ENCODE measurements around the gene NKIRAS2.
A peak's percentile ranks its signal among the peaks of the same experiment; 100 is the strongest.

NKIRAS2 gene

DNA sequence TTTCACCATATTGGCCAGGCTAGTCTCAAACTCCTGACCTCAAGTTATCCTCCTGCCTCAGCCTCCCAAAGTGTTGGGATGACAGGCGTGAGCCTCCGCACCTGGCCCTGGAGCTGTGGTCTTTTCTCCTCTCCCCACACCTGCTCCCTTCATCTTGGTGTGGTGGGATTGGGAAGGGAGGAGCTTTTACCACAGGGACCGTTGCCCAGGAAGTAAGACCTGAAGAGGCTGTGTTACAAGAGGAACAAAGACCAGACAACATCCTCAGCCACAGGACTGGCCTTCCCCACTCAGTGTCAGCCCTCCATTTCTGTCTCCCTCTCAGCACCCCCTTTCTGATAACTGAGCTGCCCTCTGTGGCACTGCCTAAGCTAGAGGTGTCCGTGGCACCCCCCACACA is 39.9 kb downstream of the NKIRAS2 start:
- no peak for DNase-seq

DNA sequence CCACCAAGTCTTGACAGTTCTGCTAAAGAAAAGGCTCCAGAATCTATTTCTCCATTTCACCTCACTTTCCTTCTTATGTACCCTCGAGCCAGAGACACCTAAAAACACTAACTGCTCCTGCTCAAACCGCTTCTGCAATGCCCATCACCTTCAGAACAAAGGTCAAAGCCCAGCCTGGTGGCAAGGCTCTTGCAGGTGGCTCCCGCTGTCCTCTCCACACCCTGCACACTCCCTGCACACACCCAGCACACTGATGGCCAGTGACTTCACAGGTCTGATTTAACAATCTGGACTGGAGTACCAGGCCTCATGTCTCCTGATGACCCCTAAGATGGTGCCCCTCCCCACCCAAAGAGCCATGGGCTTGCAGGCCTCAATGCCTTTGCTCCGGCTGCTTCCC is 40.3 kb downstream of the NKIRAS2 start:
- DNase-seq: no peak

DNA sequence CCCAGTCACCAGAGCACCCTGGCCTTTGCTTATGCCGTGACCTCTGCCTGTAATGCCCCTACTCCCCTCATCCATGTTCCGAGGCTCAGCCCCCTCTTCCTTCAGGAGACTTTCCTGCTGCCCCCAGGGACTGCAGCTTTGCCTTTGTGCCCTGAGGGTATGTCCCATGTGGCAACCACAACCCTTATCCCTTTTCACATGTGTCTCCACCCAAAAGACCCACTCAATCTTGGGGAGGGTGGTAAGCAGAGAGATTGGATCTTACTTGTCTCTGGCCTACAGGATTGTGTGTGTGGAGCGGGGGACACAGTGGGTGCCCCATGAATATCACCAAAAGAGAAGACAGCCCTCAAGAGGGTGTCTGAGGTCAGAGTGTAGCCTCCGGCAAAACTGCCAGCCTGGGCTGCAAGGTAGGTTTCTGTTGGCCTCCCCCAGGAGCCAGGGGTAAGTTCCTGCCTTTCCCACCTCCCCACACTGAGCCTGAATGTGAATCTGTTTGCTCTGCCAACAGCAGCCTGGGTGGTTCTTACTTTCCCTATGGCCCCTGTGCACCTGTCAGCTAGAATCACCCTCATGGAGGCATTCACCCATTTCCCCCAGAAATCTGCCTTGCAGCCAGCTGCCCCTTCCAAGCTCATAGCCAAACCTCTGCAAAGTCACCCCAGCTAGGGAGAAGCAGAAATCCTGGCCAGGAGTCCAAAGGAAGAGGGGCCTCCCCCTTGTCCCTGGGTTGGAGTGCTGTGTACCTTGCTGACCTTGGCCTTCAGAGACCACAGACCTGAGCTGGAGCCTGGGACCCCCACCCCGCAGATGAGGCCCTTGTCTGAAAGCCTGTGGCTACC is 42.0 kb downstream of the NKIRAS2 start:
- DNase-seq: no peak

DNA sequence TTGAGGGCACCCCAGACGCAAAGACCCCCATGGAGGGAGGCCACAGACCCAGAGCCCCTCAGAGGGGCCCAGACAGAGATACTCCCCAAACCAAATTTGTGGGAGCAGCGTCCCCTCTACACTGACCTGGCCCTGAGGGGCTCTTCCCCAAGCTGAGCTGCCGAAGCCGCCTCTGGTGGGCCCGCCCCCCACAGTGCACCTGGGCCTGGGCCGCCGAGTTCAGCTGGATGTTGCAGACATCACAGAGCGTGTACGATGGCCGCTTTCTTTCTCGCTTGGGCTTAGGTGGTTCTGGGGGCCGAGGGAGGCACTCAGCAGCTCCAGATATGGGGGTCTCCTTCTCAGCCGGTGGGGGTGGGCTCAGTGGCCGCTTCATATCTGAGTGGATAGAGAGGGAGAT is 42.8 kb downstream of the NKIRAS2 start:
- no peak for DNase-seq

DNA sequence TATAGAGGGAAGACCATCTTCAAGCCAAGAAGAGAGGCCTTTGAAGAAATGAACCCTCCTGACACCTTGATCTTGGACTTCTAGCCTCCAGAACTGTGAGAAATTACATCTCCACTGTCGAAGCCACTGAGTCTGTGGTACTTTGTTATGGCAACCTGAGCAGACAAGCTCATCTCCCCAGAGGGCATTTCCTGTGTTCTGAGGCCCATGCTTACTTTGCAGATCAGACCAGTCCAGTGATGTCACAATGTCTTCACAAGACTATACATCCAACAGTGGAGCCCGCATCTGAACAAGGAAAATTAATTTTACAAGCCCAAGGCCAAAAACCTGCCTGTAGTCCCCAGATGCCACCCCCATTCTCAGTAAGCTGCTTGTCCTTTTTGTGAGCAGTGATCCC is 45.3 kb downstream of the NKIRAS2 start:
- no peak for DNase-seq

DNA sequence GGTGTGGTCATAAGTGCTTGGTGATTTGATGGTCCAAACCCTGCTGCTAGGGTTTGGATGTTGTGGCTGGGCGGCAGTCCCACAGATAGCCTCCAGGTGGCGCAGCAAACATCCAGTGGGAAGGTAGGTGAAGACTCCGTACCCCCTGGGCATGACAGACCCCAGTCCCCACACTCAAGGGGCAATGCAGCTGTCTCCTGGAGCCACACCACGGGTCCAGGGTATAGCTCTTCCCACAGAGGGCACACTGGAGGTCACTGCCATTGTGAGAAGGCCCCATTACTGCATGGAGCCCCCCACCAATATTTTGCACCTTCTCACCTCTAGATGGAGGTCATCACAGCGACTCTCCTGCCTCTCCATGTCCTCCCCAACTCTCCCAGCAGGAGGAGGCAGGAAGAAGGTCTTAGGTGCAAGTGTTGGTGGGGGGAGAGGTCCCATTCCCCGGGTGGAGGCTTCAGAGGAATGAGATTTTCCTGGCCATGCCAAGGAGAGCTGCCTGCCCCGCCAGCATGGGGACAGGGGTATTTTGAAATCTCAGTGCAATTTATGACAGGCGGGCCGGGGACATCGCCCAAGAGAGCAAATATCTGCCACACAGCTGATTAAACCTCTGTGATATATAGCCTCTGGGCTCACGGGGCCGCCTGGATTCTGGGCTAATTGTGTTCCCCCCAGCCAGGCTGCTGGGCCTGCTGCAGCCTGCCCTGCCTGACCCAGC is 47.6 kb downstream of the NKIRAS2 start:
- peak; percentile 82 to 85 for DNase-seq

DNA sequence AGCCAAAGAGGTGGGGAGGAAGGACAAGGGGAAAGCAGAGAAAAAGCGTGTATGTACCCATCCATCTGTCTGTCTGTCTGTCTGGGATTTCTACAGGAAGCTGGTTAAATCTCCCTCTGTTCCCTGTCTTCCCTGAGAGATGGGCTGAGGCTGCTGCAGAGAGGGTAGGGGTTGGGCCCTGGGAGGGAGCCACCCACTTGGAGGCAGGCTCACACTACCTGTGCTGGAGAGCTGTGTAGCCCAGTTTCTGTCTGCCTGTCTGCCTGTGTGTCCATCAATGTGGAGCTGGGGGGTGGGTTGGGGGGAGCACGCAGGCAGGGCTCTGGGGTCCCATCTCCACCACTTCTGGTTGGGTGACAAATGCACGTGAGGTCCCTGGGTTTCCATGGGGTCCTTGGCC is 49.1 kb downstream of the NKIRAS2 start:
- no peak for DNase-seq

DNA sequence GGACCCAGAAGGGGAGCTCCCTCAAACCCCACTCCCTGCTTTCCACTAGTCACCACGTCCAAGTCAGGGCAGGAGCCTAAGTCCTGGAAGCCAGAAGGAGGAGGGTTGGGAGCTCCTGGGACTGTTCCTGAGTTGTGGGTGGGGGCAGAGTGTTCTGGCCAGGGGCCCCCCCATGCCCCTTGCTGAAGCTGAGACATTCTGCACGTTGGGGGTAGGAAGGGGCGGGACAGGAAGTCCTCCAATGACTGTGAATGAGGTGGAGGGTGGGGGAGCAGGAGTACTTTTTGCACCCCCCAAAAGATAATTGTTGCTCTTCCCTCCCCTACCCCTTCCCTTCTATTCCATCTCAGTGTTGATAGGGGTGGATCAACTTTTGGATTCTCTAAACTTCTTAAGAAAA is 51.9 kb downstream of the NKIRAS2 start:
- peak in 1 of 2 experiments; percentile 18 for DNase-seq

DNA sequence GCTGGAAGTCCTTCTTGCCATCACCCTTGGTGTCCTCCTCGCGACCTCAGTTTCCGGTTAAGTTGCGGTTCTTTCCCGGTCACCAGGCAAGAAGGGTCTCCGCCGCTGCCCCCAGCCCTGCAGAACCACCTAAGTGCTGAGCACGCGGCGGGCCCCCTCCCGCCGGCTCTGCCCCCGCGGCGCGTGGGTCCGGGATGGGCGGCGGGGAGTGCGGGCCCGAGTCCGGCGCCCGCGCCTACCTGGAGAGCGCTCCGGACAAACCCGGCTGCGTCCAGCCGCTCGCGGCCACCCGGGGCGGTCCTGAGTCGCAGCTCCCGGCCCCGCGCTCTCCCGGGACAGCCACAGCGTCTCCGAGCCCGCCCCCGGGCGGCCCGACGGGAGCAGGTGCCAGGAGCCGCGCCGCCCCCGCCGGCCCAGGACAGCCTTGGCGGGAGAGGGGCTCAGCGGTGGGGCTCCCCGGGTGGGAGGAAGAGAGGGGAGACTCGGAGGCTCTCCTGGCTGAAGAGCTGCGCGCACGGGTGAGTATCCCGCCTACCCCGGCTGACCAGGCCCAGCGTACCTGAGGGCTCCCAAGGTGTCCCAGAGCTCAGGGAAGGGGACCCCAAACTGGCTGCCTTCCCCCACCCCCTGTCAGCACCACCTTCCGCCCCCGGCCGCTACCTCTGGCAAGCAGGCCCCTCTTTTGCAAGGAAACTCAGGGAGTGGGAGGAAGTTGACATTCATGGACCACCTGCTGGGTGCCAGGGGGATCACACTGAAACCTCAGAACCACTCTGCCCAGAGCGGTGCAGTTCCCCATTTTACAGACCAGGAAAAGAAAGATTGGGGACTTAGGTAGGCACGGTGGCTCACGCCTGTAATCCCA is 52.7 kb downstream of the NKIRAS2 start:
- DNase-seq: no peak

Data from activated CD4-positive, alpha-beta T cell treated with anti-CD3 and anti-CD28 coated beads, Interleukin-2, amount 50 U/mL, for 48 hours (primary cell).